GM19455 (cell line): ENCODE measurements around the gene CCDC107.

Experiments used
- ATAC-seq: cut with Tn5 transposase; IDR thresholded peaks from one replicate; pipeline ENCODE4 v1.9.1; 2021; ENCODE audit not compliant: unreplicated experiment

CCDC107 gene

DNA sequence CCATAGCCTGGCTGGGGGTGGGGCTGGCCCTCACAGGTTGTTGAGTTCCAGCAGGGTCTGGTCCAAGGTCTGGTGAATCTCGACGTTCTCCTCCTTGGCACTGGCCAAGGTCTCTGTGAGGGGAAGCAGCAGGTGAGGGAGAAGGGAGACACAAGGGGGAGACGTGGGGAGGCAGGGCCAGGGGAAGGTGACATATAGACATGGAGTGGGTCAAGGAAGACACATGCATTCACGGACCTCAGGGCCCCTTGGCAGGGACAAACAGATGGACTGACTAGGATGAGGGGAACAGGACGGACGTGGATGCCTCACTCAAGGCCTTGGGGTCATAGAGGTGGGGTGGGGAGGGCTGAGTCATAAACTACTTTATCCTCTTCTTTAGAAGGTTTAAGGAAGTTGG is 24.0 kb downstream of the CCDC107 start:
- ATAC-seq: no peak

DNA sequence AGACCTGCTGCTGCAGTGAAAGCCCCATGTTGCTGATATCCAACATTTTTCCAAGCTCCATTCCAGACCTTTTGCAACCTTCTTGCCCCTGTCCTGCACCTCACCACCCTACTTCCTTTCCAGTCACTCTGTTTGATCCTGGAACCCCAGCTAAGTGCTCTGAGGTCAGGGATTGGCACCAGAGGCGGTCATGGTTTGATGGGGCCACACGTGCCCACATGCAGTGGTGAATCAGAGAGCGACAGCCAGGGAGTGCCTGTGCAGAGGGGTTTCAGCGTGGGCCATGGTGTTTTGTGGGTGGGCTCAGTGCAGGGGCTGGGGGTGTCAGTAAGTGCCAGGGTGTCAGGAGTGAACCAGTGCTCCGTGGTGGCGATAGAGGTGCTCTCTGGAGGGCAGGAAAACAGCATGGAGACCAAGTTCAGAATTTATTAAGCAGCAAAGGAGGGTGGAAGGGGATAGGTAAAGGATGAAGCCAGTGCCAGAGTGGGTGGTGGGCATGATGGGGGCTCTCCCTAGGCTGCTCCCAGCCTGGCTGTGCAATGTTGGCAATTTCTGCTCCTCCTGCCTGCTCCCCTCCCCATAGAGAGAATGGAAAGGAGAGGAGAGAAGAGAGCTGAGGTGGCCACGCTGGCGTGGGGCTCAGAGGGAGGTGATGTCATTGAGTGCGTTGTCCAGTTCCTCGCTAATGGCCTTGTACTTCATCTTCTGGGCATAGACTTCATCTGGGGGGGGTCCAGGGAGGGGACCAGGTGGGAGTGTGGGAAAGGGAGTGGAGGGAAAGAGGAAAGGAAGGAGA is 24.6 kb downstream of the CCDC107 start:
- ATAC-seq: no peak

DNA sequence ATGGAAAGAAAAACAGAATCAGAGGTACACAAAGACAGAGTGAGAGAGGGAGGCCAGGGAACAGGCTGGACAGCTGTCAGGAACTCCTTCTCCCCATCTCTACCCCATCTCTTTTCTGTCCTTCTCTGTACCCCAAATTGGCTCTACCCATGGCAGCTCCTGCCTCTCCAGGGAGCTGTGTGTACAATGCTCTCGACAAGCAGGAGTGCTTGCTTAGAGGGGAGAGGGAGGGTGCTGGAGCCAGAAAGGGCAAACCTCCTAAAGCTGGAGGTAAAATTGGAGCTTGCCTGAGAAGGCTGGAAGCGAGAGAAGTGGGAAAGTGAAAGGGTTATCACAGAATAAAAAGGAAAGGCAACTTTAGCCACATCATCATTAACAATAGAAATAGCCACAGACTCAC is 25.2 kb downstream of the CCDC107 start:
- ATAC-seq: no peak

DNA sequence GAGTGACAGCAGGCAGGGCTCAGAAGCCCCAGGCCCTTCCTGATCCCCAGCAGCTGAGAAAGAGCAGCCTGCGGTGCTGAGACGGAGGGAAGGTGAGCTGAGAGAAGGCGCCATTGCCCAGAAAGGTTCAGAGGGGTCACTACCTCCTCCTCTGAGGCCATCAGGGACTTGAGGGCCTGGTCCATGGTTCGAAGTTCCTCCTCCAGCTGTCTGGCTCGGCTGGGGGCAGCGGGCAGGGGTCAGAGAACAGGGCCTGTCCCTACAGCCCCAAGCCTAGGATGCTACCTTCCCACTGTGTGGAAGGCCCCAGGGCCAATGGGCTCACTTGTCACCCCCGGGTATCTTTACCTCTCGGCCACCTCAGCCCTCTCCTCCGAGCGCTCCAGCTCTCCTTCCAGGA is 26.8 kb downstream of the CCDC107 start:
- no peak for ATAC-seq

DNA sequence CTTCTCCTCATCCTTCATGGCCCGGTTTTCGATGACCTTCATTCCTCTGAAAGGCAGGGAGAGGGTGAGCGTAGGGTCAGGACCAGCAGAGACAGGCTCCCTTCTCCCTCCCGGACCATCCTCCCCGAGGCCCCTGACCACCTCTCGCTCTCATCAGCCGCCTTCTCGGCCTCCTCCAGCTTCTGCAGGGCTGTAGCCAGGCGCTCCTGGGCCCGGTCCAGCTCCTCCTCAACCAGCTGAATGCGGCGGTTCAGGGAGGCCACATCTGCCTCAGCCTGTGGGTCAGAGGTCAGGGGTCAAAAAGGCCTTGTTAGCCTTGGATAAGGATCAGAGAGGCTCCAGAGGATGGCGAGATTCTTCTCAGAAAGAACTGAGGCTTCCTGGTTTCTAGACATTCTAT is 27.4 kb downstream of the CCDC107 start:
- ATAC-seq: no peak

DNA sequence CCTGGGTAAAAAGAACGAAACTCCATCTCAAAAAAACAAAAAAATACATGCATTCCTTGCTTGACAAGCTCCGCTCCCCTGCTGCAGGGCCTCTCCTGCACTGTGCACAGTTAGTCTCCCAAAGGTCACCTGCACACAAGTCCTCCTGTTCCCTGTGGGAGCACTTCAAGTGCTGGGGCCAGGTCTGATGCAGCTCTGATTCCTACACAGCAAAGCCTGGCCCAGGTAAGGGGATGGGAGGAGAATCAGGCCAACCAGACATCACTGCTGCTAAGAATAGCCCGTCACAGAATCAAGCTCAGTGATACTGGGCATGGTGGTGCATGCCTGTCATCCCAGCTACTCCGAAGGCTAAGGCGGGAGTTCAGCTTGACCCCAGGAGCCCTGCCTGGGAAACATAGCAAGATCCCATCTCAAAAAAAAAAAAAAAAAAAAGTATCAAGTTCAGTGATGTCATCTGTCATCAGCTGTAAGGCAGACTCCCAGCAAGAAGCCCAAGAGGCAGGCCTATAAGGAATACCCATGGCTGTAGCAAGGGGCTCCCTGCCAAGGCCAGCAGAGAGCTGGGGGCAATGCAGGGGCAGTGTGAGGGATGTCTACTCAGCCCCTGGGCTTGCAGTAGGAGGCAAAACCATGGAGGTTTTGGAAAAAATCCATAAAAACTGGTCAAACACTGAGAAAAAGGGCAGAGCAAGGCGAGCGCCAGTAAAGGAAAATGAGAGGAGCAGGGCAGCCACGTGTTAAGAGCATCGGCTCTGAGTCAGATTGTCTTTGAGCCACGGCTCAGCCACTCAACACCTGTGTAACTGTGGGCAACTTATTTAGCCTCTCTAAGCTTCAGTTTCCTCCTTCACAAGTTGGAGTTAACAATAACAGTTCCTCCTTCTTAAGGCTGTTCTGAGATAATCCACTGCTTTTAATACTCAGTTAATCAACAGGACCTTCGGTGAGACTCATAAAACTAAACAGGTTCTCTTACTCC is 28.4 kb downstream of the CCDC107 start:
- ATAC-seq: no peak

DNA sequence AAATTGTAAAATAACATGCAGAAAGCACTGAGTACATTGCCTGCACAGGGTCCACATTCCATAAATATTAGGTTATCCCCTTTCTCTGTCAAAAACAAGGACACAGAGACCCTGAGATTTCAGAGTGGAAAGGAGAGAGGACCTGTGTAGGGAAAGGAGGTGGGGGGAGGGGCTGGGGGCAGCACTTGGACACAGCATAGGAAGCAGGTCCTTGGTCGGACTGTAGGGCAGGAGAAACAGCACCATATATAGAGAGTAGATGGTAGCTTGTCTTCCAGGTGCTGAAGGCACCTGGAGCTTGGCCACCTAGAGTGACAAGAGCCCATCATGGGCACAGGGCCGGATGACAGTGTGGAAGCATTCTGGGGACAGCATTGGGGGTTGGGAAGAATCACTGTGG is 29.2 kb downstream of the CCDC107 start:
- ATAC-seq: no peak

DNA sequence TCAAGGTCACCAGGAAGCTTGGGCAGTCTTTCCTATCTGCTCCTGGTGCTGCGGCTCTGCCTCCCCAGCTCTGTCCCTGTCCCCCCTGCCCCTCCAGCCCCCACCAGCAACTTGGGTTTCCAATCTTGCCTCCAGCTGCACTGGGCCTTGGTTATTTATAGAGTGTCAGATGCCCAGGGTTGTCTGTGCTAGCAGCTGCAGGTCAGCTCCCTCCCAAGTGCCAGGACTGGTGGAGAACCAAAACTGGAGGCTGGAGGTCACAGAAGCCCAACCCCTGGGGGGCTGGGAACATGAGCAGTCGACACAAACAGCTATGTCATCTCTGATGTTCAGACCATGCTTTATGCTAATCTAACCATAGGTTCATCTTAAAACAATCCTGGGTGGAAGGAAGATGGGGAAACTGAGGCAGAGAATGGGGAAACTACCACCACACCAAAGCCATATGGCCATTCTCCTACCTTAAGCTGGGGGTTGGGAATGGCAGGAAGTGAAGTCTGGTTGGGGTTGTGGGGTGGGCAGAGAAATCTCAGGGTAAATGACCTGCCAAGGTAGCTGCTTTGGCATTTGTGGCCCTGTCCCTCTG is 30.0 kb downstream of the CCDC107 start:
- no peak for ATAC-seq

DNA sequence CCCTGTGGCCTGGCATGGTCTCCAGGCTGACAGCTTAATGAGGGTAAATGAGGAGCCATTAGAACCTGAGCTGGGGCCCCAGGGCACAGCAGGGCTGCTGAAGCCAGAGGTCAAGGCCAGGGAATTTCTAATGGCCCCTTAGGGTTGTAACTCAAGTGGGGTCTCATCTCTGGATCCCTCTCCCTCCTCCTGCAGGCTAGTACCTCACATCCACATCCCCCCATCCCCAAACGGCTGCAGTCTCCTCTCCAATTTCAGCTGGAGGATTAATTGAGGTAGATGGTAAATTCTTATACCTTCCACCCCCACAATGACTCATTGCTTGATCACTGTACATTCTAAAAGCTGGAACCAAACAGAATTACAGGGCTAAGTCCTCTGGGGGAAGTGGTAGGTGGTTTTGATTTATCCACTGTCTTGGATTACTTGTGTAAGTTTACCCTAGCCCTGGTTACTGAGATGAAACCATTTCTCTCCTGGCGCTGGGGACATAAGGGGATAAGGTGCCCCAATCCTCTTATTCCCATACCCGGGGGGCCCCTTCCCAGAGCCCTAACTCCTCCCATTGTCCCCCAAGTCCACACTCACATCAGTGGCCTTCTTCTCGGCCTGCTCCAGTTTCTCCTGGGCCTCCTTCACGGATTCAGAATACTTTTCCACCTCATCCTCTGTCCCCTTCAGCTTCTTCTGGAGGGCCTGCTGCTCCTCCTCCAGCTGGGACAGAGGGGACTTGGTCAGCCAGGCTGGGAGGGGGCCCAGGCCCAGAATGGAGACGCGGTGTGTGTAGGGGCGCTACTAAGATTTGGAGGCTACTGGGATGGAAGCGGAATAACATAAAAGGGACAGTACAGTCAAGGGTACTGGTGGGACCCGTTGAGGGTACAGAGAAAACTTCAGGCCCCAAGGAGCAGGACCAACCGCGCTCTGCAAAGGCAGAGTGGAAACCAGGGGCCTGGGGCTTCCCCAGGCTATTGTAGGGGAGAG is 30.8 kb downstream of the CCDC107 start:
- ATAC-seq: no peak

DNA sequence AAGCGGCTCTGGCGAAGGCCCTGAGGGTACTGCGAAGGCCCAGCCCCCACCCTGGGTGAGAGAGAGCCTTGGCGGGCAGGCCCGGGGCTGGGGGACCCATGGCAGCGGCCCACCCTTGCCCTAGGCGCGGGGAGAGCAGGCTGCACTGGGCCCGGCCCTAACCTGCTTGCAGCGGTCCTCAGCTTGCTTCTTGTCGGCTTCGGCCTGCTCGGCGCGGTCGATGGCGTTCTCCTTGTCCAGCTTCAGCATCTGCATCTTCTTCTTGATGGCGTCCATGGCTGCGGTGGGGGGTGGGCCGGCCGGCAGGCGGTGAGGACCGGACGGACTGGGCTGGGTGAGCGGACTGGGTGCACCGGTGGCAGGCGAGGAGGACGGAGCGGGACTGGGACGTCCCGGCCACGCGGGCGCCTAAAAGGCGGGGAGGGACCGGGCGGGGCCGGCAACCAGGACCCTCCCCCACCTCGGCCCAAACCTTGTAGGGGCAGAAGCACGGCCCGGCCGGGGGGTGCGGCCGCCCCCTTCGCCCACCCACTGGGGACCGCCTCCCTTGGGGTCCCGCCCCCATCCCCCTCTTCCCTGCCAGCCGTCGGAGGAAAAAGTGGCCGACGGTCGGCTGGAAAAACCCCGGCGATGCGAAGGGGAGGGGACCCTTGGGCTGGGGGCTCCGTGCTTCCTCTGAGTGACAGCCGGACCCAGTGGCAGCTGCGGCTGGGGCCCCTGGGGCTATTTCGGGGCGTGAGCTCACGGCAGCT is 31.6 kb downstream of the CCDC107 start, which contains the start of gene TPM2:
TSS of gene TPM2 (minus strand) at position 384 of the 752 bp plus-strand sequence. CDS start at position 276, 108 bp downstream.
- no peak for ATAC-seq

DNA sequence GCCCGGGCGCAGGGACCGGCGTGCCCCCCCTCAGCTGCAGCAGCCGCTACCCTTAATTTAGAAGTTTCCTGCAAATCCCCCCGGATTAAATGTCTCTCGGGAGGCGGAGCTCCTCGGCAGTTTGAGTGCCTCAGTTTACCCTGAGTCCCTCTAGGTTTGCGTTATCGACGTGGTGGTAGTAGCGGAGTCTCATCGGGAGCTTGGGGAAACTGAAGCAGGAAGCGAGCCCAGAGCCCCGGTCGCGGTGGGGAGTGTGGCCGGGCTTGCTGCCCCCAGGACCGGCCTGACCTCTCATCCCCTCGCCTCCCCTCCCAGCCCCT is 32.2 kb downstream of the CCDC107 start:
- no peak for ATAC-seq

DNA sequence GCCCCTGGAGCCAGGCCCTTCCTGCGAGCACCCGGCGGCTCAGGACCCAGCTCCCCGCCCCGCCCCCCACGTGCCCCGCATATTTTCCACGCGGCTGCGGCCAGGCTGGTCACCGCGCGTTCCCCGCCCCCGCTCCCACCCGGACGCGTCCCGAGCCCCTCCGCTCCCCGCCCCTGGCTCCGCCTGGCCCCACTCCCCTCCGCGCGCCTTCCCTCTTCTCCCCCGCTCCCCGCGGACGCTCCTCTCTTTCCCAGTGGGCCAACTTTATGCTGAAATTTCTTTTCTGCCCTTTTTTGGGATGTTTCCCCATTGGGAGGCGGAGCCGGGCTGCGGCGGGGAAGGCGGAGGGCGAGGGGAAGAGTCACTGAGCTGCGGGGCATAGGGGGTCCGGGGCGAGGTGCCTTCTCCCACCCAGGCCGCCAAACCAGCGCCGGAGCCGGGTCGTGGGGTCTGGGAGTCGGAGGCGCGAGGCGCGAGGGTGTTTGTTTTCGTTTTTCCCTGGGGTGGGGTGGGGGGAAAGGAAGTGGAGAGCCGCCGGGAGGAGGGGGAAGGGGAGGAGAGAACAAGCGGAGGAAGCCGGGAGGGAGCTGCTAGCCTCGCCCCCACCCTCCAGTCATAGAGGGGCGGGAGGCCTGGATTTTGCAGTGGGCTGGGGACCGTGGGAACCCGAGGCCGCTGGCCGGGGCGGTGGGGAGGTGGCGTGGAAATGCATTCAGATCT is 32.7 kb downstream of the CCDC107 start:
- no peak for ATAC-seq

DNA sequence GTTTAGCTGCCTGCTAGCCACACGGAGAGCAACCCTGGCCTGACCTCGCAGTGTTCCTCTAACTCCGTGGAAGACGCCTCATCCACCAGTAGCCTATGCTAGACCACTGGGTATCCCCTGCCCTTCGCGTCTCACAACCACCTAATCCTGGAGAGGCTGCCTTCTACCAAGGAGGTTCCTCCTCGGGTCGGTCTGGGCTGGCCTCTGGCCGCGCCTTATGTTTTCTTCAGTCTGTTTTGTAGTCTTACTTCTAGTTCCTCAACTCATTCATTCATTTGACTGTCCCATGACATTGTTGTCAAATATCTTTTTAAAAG is 33.2 kb downstream of the CCDC107 start:
- ATAC-seq: no peak

DNA sequence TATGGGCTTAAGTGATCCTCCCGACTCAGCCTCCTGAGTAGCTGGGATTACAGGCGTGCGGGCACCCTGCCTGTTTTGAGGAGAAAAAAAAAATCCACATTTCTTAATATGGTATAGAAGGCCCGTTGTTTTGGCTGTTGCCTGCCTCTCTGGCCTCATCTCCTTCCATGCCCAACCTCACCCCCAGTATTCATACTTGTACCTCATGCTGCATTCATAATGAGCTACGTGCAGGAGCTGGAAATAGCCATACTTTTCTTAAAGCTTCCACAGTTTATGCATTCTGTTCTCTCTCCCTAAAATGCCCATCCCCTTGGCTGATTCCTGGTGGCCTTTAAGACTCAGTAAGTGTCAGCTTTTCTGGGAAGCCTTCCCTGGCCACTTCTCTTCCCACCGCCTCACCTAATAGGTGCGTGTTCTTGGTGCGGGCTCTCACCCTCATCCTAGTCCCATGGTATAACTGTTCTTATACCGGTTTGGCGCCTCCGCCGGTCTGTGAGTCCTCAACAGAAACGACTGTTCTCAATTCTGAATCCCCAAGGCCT is 33.7 kb downstream of the CCDC107 start:
- no peak for ATAC-seq

DNA sequence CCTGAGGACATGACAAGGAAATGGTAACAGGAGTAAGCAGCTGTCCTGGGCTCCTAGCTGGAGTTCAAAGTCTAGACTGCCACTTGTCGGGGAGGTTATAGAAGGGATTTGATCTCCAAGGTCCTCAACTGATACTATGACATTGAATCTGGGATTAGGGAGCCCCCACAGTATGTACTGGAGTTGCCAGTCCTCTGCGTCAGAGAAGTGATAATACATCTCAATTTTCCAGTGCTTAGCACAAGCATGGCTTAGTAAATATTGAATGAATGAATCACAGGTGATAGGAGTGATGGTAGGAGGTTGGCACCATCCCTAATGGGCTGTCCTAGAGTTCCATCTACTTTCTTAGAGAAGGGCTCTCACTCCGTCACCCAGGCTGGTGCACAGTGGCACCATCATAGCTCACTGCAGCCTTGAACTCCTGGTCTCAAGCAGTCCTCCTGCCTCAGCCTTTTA is 37.9 kb downstream of the CCDC107 start:
- no peak for ATAC-seq

DNA sequence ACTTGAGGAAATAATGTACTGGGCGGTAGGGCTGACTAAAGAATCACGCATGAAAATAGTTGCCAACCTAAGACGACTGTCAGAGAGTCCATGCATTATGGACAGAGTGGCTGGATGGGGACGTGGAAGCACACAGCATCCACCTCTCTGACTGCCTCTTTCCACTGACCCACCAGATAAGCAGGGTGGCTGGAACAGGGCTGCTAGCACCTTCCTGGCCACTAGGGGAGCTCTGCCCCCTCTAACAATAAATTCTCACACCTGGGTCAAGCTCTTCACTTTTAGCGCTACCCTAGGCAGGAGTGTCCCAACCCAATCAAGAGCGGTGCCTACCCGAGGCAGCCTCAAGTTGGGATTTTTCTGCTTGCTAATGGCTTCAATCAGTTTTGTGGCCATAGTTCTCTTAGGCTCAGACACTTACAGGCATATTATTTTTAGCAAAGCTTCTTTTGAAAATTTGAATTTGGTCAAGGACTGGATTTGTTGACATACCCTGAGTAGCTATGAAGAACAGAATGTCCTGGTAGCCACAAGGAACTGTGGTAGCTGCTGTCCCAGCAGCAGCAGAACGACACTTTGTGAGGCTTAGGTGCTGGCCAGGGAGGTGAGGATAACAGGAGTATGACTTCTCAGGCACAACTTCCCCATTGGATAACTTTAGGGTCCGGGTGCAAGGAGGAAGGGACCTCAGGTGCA is 38.6 kb downstream of the CCDC107 start:
- ATAC-seq: no peak

DNA sequence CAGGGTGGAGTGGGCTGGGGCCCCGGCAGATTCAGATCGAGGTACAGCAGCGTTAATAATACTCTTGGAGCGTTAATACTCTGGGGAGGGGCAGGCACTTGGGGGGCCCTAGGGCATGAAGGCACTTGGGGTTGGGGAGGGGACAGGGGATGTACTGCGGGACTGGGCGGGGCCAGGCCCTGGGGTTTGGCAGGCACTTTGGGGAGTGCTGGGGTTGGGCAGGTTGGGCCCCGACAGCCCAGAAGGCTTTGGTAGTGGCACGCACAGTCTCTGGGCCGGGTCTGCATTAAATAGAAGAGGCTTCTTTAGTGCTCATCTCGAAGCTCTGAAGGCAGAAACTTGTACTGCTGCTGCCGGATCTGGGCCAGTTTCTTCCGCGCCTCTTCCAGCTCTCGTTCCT is 39.4 kb downstream of the CCDC107 start:
- ATAC-seq: no peak

DNA sequence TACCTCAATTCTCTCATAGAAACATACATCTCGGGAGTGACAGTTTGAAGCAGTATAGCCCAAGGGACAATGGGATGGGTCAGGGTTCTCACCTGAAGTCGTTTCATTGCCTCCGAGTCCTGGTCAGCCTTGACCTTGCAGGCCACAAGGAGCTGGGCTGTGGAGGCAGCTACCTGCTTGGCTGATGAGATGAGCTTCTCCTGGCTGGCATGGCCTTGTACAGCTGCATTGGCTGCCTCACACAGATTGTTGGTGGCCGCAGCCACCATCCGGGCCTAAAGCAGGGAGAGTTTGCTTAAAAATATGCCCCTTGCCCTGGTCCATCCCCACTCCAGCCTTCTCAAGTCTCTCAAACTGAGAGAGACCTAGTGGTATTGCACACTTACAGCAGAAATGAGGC is 40.1 kb downstream of the CCDC107 start:
- no peak for ATAC-seq
